HPDE6-E6E7 (cell line): Measurements from ENCODE around the gene PAPPA2.

ENCODE experiments used
- DNase-seq: peaks from one replicate; pipeline ENCODE4 v3.0.0; 2011; ENCODE audit warnings: missing footprints; ENCODE audit errors: extremely low spot score

PAPPA2 gene

GRCh38 chr1:176854758-176855745, 392.1 kb downstream of the PAPPA2 start:
- no peak for DNase-seq

- no peak for DNase-seq
These were observed 394.7 kb downstream of the PAPPA2 start for GRCh38 chr1:176857632-176858031.

- no peak for DNase-seq
These were observed 395.5 kb downstream of the PAPPA2 start for GRCh38 chr1:176858433-176858916.

DNA sequence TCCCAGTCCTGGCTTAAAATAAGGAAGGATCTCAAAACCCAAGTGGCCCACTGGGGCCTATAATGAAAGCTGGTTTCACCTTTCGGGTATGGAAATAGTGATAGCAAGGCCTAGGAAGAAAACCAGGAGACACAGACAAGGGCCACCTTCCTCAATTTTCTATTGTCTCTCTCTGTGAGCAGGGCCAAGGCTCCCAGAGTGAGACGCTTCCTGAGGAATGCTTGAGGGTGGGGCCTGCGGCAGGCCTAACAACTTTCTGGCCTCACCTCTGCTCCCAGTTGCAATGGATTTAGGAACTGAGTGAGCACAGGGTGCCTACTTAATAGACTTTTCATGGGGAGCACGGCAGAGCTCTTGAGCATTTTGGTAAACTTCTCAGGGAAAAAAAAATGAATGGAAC, 400.6 kb downstream of the PAPPA2 start:
- DNase-seq, result no peak

DNA sequence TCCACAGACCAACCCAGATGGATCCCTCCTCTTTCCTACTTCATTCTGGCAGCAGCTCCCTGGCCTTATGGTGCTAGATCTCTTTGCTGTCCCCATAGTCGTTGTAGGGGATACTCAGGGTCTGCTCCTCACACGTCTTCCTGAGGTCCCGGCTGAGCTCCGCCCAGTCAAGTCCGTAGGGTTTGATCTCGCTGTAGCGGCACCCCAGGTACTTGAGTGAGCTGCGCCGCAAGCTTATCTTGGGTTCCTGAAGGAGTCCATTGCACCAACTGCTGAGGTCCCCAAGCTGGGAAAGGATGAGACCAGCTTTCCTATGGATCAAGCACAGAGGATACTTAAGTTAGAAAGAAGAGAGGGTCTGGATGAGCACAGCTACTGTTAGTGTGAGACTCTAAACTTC, 401.2 kb downstream of the PAPPA2 start:
- no peak for DNase-seq

- no peak for DNase-seq
These were observed 403.2 kb downstream of the PAPPA2 start for GRCh38 chr1:176866011-176866714.

DNA sequence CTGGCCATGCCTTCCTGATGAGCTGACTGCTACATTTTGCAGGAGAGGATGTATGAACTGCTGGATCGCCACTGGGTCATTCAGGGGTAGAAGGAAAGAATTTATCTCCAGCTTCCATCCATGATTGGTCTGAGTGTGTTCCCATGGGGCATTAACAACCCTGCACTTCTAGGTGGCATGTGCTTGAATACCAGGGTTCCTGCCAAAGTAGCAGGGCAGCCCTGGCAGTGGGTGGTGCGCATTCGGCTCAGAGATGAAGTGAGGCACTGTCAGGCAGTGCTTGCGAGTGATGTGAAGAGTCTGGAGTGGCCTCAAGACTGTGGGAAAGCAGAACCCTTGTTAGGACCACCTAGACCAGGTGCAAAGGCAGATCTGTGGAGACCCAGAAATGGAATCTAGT, 406.6 kb downstream of the PAPPA2 start:
- no peak for DNase-seq

DNA sequence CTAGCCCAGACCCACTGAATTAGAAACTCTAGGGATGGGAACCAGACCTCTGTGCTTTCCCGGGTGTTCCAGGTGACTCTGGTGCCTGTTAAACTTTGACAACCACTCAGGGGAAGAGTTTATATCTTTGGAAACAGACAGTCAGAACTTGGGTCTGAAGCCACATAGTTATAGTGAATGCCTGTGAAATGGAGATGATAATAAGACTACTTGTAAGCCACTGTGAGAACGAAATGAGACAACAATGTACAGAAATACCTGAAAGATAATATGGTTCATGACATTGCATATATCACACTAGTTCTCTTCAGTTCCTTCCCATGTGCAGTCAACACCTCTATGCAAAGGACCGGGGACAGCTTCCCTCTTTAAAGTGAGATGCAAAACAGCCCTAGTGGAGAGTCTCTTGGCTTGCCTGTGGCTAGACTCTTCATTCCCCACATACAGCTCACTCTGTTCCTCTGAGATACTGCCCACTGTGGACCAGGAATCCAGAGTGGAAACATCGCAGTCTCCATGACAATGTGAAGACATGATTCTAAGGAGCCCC, 414.1 kb downstream of the PAPPA2 start:
- DNase-seq, result no peak

DNA sequence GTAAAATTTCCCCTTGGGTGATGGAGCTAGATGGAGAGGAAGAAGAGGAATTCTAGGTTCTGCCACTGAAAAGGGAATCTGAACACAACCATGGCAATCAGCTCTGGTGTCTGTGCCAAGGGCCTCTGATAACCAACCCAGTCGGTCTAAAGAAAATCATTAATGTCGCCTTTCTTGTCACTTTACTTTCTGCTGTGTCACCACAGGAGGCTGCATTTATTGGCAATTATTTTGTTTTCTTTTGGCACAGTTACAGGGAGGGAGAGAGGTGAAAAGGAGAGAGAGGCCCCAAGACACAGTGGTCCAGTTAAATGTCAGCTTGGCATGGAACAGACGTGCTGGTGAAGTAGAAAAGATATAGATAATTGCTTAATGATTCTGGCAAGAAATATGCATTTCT, 414.6 kb downstream of the PAPPA2 start:
- DNase-seq, result no peak

DNA sequence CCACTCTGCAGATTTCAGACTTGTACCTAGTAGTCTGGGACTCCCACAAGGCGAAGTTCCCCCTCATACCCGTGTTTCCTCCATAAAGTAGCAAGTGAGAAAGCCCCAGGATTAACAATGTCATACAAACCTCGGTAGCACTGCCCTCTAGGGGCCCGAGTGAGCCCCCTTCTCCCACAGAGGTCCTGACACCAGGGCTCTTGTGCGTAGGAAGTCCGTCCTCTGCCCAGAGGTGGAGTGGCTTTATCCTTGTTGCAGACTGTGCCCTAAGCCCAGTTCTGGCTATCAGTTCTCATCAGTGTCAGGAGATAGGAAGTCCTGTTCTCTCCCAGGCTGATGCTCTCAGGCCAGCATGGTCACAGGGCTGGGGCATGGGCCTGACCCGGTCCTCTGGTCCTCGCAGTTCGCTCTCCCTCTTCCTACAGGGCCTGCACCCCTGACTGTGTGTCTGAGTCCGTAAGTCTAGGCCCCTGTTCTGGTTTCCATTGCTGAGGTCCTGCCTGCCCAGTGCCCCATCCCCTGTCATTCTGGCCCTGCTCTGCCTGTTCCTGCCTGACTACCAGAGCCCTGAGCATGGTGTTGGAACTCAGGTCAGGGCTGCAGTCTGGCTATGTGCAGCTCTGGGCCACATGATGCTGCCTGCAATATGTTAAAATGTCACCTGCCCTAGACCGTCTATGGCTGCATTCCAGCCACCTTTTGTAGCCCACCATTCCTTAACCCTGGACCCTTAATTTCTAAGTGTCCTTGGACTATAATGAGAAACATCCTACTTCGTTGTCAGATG, 416.0 kb downstream of the PAPPA2 start:
- DNase-seq, result no peak

DNA sequence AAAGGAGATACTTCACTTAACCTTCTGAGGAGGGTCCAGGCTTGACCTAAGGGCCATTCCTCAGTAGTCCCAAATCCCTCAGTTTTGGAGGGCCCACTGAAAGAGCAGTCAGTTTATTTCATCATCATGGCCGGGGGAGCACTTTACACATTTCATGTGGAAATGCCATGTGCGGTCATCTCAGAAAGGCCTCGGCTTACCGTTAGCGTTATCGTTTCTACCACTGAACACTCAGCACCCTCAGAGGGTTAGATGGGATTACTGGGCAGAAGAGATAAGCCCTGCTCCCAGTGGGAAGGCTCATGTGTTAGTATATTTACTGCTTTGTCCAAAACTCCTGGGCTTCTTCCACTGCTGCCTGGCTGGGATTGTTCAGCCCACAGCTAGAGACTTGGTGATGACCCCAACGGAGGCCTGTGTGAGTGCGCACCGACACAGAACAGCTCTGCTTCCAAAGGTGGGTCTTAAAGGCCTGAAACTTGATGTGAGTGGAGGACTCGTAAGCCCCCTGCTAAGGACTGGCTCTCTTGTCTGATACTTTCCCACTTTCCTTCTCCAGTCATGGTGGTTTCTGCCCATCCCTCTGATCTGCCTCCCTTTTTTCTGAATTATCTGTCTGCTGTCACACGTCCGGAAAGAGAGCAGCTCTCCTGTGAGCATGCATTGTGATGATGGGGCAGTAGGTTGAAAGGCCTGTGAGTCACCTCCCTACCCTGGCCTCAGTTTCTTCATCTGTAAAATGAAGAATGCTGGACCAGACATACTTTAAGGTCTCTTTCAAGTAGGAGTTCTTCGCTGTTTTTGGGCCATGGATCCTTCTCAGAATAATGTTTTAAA, 417.0 kb downstream of the PAPPA2 start:
- DNase-seq, result no peak

- peak; percentile 61 for DNase-seq
These were observed 418.1 kb downstream of the PAPPA2 start for GRCh38 chr1:176880955-176881595.

DNA sequence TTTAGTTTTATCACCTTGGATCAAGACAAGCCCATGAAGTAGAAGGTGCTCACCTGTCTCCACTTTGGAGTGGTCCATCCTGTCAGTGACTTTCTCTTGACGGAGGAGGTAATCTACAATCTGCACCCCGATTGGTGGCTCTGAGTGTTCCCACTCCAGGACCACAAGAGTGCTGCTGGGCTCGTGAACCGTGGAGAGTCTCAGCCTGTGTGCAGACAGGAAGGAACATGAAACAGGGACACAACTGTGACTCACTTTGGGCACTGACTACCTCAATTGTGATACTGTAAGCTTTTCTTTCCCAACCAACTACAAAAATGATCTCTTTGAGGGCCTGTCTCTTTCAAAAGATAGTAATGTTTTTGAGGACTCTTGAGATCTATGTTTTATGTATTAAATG, 421.3 kb downstream of the PAPPA2 start:
- no peak for DNase-seq

- DNase-seq, result no peak
These were observed 421.9 kb downstream of the PAPPA2 start for GRCh38 chr1:176884911-176885310.

- DNase-seq, result no peak
These were observed 422.4 kb downstream of the PAPPA2 start for GRCh38 chr1:176885341-176885740.

DNA sequence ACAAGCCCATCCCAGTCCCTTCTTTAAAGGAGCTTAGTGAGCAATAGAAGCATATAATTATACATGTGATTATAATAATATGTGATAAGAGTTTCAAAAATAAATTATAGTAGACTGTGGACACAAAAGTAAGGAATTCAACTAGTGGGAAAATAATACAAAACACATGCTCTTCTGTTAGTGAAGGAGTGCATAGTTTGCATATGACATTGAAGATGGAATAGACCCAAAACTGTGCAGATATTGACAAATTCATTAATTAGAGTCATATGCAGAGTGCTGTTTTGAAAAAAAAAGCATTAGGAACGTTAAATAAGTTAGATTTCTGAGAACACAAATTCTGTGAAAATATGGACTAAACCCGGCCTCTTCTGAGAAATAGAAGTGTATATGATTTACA, 422.8 kb downstream of the PAPPA2 start:
- DNase-seq, result no peak

- DNase-seq, result no peak
These were observed 425.6 kb downstream of the PAPPA2 start for GRCh38 chr1:176888471-176889032.

DNA sequence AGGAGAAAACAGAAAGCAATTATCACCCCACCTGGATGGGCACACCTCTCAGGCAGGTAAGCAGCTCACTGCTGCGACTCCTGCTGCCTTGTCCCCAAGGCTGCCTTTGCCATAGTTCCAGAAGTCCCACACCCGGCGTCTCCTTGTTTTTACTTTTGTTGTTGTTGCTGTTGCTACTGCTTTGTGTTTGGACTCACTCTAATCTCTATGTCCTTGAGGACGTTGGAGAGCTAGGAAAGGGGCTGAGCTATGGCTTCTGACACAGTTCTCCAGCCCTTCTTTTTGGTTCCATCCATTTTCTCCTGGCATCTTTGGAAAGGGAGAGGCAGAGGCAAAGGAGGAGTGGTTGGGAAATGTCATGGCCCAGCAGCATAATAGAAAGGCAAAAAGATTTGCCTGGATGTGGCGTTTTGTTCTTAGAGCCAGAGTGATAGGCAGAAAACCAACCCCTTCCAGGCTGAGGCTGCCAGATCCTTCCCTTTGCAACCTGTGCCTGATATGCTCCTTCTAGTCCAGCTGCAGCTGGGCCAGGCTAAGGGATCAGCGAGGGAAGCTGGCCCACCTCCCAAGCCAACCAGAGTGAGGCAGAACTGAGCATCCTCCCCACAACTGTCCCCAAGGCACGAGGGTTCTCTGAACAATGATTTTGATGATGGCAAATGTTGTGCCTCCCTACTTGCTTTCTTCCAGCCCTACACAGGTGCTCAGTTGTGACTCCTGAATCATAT, 430.8 kb downstream of the PAPPA2 start:
- no peak for DNase-seq

DNA sequence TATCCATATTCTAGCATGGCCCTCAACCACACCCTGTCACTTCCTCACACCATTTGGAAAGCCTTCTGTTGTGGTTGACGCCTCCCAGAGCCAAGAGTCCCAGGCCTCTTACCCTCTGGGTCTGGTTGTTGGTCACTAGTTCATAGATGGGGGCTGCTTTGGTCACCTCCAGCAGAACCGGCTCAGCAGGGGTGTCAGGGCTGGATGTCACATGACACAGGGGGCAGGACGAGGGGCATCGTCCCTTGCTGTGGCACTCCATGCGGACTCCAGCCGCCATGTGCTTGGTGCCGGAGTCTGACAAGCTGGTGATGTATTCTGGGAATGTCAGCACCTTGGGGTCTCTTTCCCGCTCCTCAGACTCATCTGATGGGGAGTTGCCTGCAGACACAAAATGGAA, 431.5 kb downstream of the PAPPA2 start:
- no peak for DNase-seq
